Globus pallidus (tissue), 1 donor: ENCODE measurements around the gene C11orf21.

Experiments
- DNase-seq: peaks from one replicate; pipeline ENCODE4 v3.0.0-alpha.2; 2015; ENCODE audit warnings: low spot score

Gene C11orf21

GRCh38 chr11:2308713-2309112, 7.0 kb upstream of the C11orf21 start:
- no peak for DNase-seq

DNA sequence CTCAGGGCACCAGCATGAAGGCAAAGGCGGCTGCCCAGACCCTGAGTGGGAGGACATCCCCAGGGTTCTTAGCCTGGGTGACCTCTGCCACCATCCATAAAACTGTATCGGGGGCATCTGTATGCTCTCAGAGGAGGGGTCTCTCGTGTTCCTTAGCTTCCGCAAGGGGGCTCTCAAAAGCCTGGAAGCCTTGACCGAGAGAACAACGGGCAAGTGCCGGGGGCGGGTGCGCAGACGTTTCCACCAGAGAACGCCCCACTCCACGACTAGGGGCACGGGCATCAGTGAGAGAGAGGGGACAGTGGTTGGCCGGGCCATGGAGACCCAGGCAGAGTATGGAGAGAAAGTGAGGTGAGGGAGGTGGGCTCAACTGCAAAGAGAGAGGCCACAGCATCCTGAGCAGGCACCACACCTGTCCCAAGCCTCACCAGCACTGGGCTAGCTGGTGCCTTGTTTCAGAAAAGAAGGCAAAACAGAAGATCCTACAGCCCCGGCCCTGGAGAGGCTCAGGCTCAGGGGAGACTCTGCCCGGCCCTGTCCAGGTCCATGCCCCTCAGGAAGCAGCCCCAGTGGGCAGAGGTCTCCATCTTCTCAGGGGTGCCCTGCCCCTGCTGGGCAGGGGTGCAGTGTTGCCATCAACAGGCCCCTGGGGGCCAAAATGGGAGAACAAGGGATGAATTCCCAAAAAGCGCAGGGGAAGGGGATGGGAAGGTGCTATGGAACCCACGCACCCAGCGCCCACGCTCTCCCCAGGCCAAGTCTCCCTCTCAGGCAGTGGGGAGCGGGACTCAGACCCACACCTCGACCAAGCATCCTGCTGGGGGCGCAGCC, 6.0 kb upstream of the C11orf21 start:
- DNase-seq = no peak

- no peak for DNase-seq
Measured at GRCh38 chr11:2306877-2307500, 5.3 kb upstream of the C11orf21 start.

- DNase-seq = no peak
Measured at GRCh38 chr11:2306452-2306823, 4.7 kb upstream of the C11orf21 start.

- no peak for DNase-seq
Measured at GRCh38 chr11:2305788-2306451, 4.2 kb upstream of the C11orf21 start.

- peak; percentile 62 for DNase-seq
Measured at GRCh38 chr11:2305140-2305778, 3.5 kb upstream of the C11orf21 start.

DNA sequence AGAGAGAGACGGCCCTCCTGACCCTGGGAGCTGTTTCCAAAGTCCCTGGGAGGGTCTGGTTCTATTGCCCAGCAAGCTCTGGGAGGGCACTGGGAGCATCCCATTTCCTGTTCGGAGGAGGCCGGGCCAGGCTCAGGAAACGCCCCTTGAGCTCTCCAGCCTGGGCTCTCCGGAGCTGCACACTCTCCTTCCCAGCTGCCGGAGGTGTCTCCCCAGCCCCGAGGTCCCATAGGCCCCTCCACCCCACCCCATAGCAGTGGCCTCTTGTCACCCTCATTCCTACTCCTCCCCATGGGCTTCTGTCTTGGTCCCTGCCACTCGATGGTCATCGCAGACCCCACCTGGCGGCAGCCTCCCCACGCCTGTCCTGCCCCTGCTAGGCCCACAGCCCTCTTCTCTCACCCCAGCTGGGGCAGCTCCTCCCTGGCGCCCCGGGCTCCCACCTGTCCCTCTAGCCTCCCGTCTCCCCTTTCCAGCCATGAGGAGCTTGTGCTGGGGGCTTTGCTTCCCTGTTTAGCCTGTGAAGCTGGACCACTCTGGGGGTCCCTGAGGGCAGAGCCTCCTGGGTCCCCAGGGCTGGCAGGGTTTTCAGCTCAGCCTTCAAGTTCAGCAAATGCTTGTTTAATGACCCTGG, 2.9 kb upstream of the C11orf21 start:
- DNase-seq = no peak

DNA sequence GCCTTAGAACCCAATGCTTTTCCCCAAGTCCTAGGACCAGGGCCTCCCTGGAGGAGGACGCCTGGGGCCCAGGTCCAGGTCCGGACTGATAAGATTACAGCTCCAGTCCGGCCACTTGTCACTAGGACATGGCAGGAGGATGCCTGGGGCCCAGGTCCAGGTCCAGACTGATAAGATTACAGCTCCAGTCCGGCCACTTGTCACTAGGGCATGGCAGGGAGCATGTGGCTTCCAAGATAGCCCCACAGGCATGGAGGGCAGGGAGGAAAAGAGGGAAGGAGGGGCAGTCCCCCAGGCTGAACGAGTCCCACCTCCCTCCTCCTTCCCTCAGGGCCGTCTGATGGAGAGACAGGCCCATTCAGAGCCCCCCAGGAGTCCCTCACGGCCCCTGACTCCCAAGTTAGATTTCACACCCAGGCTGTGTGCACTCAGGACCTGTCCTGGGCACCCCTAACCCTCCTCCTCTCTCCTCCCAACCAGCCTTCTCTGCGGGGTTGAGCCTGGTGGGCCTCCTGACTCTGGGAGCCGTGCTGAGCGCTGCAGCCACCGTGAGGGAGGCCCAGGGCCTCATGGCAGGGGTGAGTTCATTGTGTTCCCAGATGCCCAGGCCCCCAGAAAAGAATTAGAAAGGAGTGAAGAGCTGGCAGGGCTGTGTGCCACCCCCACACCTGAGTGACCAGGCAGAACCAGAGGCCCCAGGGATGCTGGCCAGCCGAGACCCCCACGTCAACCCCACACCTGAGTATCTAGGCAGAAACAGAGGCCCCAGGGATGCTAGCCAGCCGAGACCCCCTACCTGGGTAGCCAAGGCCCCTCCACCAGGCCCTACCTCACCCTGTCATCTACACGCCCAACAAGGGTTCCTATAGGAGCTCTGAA, 2.1 kb upstream of the C11orf21 start:
- DNase-seq = no peak

- no peak for DNase-seq
Measured at GRCh38 chr11:2302896-2303626, 1.3 kb upstream of the C11orf21 start.

DNA sequence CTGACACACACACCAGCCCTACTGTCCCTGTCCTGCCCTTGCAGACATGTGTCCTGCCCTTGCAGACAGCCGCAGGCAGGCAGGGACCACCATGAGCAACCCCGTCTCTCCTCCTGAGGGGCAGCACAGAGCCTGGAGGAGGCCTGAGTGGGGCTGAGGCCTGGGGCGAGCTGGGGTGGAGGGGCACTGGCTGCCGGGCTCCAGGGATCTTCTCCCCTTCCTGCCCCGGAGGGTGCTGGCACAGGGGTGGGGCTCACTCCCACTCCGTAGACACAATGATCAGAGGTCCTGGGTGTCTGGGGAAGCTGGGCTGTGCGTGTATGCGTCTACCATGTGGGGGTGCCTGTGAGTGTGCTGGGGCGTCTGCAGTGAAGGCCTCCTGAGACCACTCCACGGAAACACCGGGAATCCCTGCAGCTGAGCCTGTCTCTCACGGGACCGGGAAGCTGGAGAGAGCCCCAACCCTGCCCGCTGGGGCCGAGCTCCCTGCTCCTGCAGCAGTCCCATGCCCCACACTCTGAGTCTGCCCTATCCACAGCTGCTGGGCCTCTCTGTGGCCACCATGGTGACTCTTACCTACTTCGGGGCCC, 683 bp upstream of the C11orf21 start:
- no peak for DNase-seq

- DNase-seq = no peak
Measured at GRCh38 chr11:2300936-2301630, 635 bp downstream of the C11orf21 start.

- no peak for DNase-seq
Measured at GRCh38 chr11:2300290-2300935, 1.3 kb downstream of the C11orf21 start.

- no peak for DNase-seq
Measured at GRCh38 chr11:2299773-2300172, 1.9 kb downstream of the C11orf21 start.

GRCh38 chr11:2298795-2299761, 2.6 kb downstream of the C11orf21 start:
- DNase-seq = no peak

DNA sequence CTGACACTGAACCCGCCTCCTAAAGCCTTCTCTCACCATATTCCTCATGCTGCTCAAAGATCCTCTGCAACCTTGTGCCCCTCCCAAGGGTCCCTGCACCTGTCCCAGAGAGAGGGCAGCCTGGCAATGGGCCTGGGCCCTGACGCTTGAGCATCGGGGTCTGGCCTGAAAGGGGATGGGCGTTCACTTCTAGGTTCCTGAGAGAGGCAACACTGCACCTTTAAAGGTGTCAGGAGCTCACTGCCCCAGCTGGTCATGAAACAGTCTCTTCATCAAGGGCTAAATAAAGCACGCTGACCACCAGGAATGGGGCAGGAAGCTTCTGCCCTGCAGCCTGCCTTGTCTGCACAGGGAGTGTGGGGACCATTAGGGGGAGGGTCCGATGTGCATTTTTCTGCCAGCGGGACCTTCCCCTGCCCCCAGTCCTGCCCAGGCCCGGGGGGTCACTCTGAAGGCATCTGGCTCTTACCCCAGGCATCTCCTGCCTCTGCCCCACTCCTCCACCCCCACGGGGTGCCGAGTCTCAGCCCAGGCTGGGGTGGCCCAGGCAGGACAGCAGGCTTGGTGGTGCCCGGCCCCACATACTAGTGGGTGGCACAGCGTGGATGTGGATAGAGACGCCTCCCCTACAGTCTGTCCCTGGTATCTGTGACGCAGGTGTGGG, 3.5 kb downstream of the C11orf21 start:
- DNase-seq = no peak

DNA sequence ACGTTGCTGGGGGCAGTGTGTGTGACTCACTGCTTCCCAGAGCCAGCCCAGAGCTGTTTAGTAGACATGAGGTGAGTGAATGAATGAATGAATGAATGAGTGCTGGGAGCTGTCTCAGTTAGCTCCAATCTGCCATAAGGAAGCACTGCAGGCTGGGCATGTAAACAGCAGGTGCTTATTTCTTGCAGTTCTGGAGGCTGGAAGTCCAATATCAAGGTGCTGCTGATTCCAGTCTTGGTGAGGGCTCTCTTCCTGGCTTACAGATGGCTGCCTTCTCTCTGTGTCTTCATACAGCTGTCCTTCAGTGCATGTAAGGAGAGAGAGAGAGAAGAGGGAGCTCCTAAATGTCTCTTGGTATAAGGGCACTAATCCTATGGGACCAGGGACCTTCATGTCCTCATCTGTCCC, 4.1 kb downstream of the C11orf21 start:
- DNase-seq = no peak
